Endothelial cell of umbilical vein (primary cell): Measurements from ENCODE around the gene WWC1. TPM values are rescaled to one million over a fixed set of nuclear protein-coding genes. Genes with fewer than 3 reads are reported as not detected.

Experiments
- BruUV-seq: library from RNA; stranded (reverse); fragments of 400-500 nt; replicated peaks from 2 replicates; lab custom pipeline; 2021; lab: Mats Ljungman, UMichigan
- CTCF ChIA-PET: fragments of 300-600, 350-600 bp; sonication (Branson Sonifier 250); formaldehyde crosslinking; loops from one replicate; lab custom pipeline; 2021; ENCODE audit warnings: antibody characterized with exemption, inconsistent platforms; lab: Charles Lee
- POLR2A ChIA-PET: fragments of 300-600, 350-600 bp; sonication (Branson Sonifier 250); formaldehyde crosslinking; loops from one replicate; lab custom pipeline; 2021; ENCODE audit warnings: antibody characterized with exemption, inconsistent platforms; lab: Charles Lee
- DNase-seq: peaks from one replicate; pipeline ENCODE4 v3.0.0-alpha.2; 2011; ENCODE audit warnings: low read depth, low spot score
- FAIRE-seq: peaks from 2 replicates; lab custom pipeline; 2011; peaks lifted over from hg19 to GRCh38; lab: Jason Lieb, UNC
- H2AFZ ChIP-seq: 2 replicates; pipeline ENCODE4 v1.6.0; 2012; ENCODE audit warnings: low read depth, low read length, control low read depth, inconsistent platforms
- H3K27ac ChIP-seq: 2 replicates; pipeline ENCODE4 v1.5.1; 2011; ENCODE audit warnings: low read depth, mild to moderate bottlenecking, control low read depth, low read length, moderate library complexity; ENCODE audit not compliant: insufficient read depth
- H3K27me3 ChIP-seq, 2 experiments: 2 replicates each; pipeline versions ENCODE4 v1.6.0 to v1.6.1; 2011; ENCODE audit warnings: low read length in 2 of 2, mixed read lengths in 1 of 2; ENCODE audit not compliant: control insufficient read depth in 2 of 2, insufficient read depth in 2 of 2
- H3K36me3 ChIP-seq, 2 experiments: 2 replicates in 1 of 2; 3 replicates in 1 of 2; pipeline ENCODE4 v1.5.1; 2011; ENCODE audit warnings: low read length in 2 of 2, mild to moderate bottlenecking in 1 of 2, moderate library complexity in 1 of 2; ENCODE audit not compliant: control insufficient read depth in 2 of 2, insufficient read depth in 2 of 2; ENCODE audit errors: extremely low read depth in 1 of 2
- H3K4me1 ChIP-seq: 3 replicates; pipeline ENCODE4 v1.5.1; 2011; ENCODE audit warnings: mild to moderate bottlenecking, low read length; ENCODE audit not compliant: control insufficient read depth, insufficient read depth; ENCODE audit errors: extremely low read depth
- H3K4me2 ChIP-seq: 2 replicates; pipeline ENCODE4 v1.6.1; 2011; ENCODE audit warnings: low read length, control low read depth, mixed read lengths; ENCODE audit not compliant: insufficient read depth
- H3K4me3 ChIP-seq, 3 experiments: fragments of 200-600 bp in 1 of 3; sonication (generic), shearing (Covaris generic) in 1 of 3; replicated peaks in 1 of 3; 2 replicates each; pipeline ENCODE4 v1.5.1; 2011 to 2016; ENCODE audit warnings: control low read depth in 3 of 3, low read length in 3 of 3, mild to moderate bottlenecking in 2 of 3, inconsistent platforms in 1 of 3, low read depth in 1 of 3, moderate library complexity in 1 of 3; ENCODE audit not compliant: insufficient read depth in 1 of 3
- H3K79me2 ChIP-seq: 2 replicates; pipeline ENCODE4 v1.6.0; 2012; ENCODE audit warnings: low read length, inconsistent platforms; ENCODE audit not compliant: control insufficient read depth, insufficient read depth
- H3K9ac ChIP-seq: replicated peaks from 2 replicates; pipeline ENCODE3; 2011; ENCODE audit warnings: low read length, control low read depth; ENCODE audit not compliant: insufficient read depth; ENCODE audit errors: extremely low read depth
- H3K9me1 ChIP-seq: replicated peaks from 3 replicates; pipeline ENCODE4 v1.6.0; 2011; ENCODE audit warnings: mild to moderate bottlenecking, low read length; ENCODE audit not compliant: control insufficient read depth, insufficient read depth; ENCODE audit errors: extremely low read depth
- H3K9me3 ChIP-seq: replicated peaks from 2 replicates; pipeline ENCODE4 v1.5.1; 2012; ENCODE audit warnings: low read length, inconsistent platforms; ENCODE audit not compliant: control insufficient read depth, insufficient read depth
- H4K20me1 ChIP-seq: replicated peaks from 2 replicates; pipeline ENCODE3; 2011; ENCODE audit warnings: mild to moderate bottlenecking, low read length; ENCODE audit not compliant: control insufficient read depth, insufficient read depth; ENCODE audit errors: extremely low read depth
- CTCF ChIP-seq, 2 donors: IDR thresholded peaks; 1 replicate in 1 of 2; 2 replicates in 1 of 2; pipeline ENCODE4 v1.5.1; 2011; ENCODE audit warnings: low read length in 2 of 2, mild to moderate bottlenecking in 2 of 2, moderate library complexity in 2 of 2, control low read depth in 1 of 2, inconsistent platforms in 1 of 2, low read depth in 1 of 2; ENCODE audit not compliant: insufficient read depth in 1 of 2; ENCODE audit errors: extremely low read depth in 1 of 2
- EZH2 ChIP-seq: IDR thresholded peaks from 2 replicates; pipeline ENCODE4 v1.6.1; 2012; ENCODE audit warnings: borderline replicate concordance, low read depth, mild to moderate bottlenecking, moderate library complexity, low read length, inconsistent platforms; ENCODE audit not compliant: severe bottlenecking
- FOS ChIP-seq: IDR thresholded peaks from 2 replicates; pipeline ENCODE4 v1.6.1; 2011; ENCODE audit warnings: mild to moderate bottlenecking, low read length, moderate library complexity, borderline replicate concordance; ENCODE audit not compliant: insufficient read depth
- GATA2 ChIP-seq: IDR thresholded peaks from 2 replicates; pipeline ENCODE4 v1.7.0; 2011; ENCODE audit warnings: low read depth, mild to moderate bottlenecking, moderate library complexity, mixed read lengths, low read length; ENCODE audit not compliant: insufficient read length, insufficient read depth
- JUN ChIP-seq: IDR thresholded peaks from 2 replicates; pipeline ENCODE4 v1.6.1; 2011; ENCODE audit warnings: borderline replicate concordance, low read depth; ENCODE audit not compliant: insufficient read length, insufficient read depth
- MAX ChIP-seq: IDR thresholded peaks from 2 replicates; pipeline ENCODE4 v1.6.1; 2011; ENCODE audit not compliant: insufficient read depth, insufficient read length
- MYC ChIP-seq: IDR thresholded peaks from one replicate; pipeline ENCODE4 v1.6.1; 2011; ENCODE audit warnings: mild to moderate bottlenecking, low read depth, low read length
- POLR2A ChIP-seq: IDR thresholded peaks from 2 replicates; pipeline ENCODE4 v1.6.1; 2012; ENCODE audit warnings: low read depth, mild to moderate bottlenecking, control low read depth, low read length
- POLR2AphosphoS5 ChIP-seq: IDR thresholded peaks from 2 replicates; pipeline ENCODE4 v1.6.1; 2012; ENCODE audit warnings: low read depth, mild to moderate bottlenecking, control low read depth, low read length, moderate library complexity; ENCODE audit not compliant: insufficient read depth
- dilution Hi-C: fragments of 300-500 bp; cut with MboI; formaldehyde crosslinking; loops from one replicate; pipeline ENCODE4 v1.15.0; 2019; ENCODE audit warnings: low sequenced_read_pairs; ENCODE audit not compliant: extremely low pct_ligation_motif_present
- intact Hi-C: fragments of 100-400 bp; cut with micrococcal nuclease; formaldehyde crosslinking; loops from one replicate; pipeline ENCODE4 v1.10.0; 2022
- polyA plus RNA-seq, 4 experiments: library from polyadenylated mRNA; depleted of rRNA in 3 of 4; stranded (reverse) in 3 of 4; unstranded in 1 of 4; fragments of >200 nt; gene quantifications; 2 replicates each; pipeline versions ENCODE4 v1.2.1 to v1.2.3, GENCODE V29; 2011 to 2012; ENCODE audit warnings: missing spikeins in 1 of 4
- total RNA-seq: library from RNA; stranded (reverse); gene quantifications from 2 replicates; pipeline ENCODE4 v1.2.3, GENCODE V29; 2021

Gene WWC1
- total and polyA plus RNA-seq, 2 donors (not counting 3 experiments of a cell fraction or from before 2014, with no cell fraction given): 0.03 to 0.91 TPM

DNA sequence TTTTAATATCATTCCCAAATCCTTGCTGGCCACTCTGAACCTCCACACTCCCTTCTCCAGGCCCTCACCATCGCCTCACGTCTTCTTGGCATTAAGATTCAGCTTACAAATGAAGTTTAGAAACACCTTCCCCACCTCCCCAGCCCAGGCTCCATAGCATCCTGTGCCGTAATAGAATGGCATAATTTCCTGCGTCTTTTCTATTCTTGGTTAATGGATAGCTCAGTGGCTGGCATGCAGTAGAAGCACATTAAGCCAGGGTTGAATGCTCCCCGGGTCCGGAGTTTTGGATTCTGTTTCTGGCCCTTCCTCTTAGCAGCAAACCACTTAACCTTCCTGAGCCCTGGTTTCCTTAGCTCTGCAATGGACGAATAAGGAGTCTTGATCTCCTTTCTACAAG lies 13.8 kb downstream of the WWC1 start:
- no peaks in the 10 kb centered on the region for H3K9me3 ChIP-seq
- ChIA-PET POLR2A (no interaction called here), CTCF (no interaction called here)
- no peak overlapping the region for H3K9ac ChIP-seq
- H3K79me2 ChIP-seq: no peaks in the 10 kb centered on the region
- no peaks in the 10 kb centered on the region for H4K20me1 ChIP-seq
- H3K4me2 ChIP-seq: no peak overlapping the region
- TF ChIP-seq GATA2 (no peak), POLR2AphosphoS5 (no peak), JUN (no peak), POLR2A (no peak), CTCF (IDR thresholded peaks at IDR 0.05; ENCODE audit: extremely low read depth in 1 of 2, insufficient read depth in 1 of 2, low read depth in 1 of 2, low read length in 2 of 2) (no peak), MYC (no peak), MAX (no peak), FOS (no peak), EZH2 (no peak)
- FAIRE-seq: no peak
- no TSS peak for BruUV-seq
- dilution Hi-C loops (no loop called here), intact Hi-C loops (no loop called here)
- no peaks in the 10 kb centered on the region for H3K4me1 ChIP-seq
- no peak overlapping the region for H3K4me3 ChIP-seq
- no peaks in the 10 kb centered on the region for H3K9me1 ChIP-seq
- H3K27me3 ChIP-seq: no peaks in the 10 kb centered on the region
- H3K36me3 ChIP-seq: no peaks in the 10 kb centered on the region
- no peak for DNase-seq
- no peak overlapping the region for H2AFZ ChIP-seq
- H3K27ac ChIP-seq: no peak overlapping the region
